ENCODE data around the gene CBLB.

CBLB gene

DNA sequence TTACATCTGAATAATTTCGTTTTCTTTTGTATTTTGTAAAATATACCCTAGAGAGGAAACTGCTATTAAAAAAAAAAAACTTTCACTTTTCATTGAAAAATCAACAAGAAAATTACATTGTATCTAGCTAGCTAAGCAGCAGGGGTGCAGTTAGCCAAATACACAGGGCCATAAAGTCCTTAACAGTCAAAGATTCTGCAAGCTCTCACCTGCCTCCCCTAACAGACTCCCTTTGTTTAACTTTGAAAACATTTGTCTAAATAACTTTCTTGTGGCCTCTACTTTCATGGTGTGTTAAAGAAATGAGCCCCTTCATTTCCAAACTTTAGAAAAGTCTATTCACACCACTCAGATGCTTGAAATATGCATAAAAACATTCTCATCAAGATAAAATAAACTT lies 23.3 kb downstream of the CBLB start:
- no peak for DNase-seq

- no peak for DNase-seq
Measured at GRCh38 chr3:105844704-105845103, 24.1 kb downstream of the CBLB start.

- no peak for DNase-seq
Measured at GRCh38 chr3:105843994-105844393, 24.8 kb downstream of the CBLB start.

DNA sequence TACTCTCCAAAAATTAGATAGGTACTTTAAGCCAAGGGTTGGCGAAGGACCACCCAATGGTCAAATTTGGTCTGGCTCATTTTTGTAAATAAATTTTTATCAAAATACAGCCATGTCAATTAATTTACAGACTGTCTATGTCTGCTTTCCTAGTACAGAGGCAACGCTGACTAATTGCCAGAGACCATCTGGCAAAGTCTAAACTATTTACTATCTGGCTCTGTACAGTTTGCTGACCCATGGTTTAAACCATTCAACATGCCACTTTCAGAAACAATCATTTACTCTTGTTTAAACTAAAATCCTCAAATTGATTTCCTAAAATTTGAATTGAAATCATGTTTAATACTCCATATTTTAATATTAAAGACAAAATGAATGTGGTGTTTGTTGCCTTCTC lies 25.9 kb downstream of the CBLB start:
- DNase-seq = no peak

DNA sequence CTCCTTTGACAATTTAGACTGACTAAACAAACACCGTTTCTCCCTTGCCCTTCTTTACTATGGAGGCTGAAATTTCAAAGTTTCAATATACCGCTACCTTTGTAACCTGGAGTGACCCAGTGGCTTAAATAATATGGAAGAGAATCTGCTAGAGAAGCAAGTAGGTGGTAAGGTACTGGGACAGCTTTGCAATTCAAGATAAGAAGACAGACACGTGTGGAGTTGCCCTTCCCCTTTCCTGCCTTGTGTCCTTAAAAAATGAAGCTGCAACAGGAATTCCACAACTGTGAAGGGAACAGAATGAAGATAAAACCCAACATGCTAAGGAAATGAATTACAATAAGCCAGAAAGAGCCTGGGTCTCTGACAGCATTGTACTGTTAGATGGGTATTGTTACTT lies 26.4 kb downstream of the CBLB start:
- no peak for DNase-seq

- DNase-seq = no peak
Measured at GRCh38 chr3:105837947-105838346, 30.9 kb downstream of the CBLB start.

DNA sequence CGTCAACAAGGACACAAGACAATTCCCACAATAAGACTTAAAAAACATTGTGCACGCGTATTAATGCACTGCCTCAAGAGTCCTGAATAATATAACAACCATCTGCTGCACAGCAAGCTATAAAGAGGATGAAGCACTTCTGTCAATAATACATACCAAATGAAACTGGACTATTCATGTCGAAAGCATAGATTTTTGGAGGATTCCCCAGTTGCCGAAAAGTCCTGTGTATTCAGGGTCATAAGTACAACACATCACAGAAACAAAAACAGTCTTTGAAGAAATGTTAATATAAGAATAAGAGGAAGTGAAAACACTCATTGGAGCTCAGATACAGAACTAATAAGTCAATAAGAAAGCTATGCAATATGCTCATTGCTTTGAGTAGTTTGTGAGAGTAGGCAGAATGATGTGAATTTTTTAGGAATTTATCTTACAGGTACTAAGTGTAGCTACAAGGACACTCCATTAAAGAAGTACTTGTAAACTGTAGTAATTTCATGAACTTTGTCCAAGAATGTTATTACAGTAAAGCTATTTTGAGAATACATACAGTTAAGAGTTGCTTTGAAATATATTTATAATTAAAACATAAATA lies 31.6 kb downstream of the CBLB start:
- no peak for DNase-seq

DNA sequence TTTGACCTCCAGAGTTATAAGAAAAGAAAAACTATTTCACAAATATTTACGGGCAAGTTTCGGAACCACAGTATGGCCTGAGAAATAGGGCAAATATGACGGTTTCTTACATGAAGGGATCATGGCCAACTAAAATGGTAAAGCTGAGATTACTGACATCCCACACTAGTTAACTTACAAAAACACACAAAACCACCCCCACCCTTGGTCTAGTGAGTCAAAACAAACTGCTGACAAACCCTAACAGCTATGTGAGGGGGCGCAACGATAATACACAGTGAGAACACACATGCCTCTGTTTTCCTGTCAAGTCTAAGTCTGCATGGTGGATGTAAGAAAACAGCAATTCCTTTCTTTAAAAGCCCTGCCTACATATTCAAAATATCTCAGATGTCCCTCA lies 32.3 kb downstream of the CBLB start:
- DNase-seq = no peak

DNA sequence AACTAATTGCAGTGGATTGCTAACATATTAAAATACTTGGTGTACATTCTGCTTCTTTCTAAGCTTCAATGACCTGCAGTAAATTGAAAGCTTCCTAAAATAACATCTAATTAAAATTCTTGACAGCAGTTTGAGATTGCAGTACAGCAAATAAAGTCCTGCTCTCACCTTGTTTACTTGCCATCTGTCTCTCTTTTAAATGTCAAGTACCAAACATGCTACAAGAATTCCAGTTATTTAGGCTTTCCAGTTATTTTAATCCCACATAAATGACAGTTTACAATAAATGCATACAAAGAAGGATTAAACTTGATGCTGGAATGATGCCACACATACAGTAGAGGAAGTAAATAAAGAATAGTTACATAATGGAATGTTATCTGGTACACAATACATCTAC lies 33.2 kb downstream of the CBLB start:
- DNase-seq = no peak

GRCh38 chr3:105834768-105835167 lies 34.0 kb downstream of the CBLB start:
- no peak for DNase-seq

DNA sequence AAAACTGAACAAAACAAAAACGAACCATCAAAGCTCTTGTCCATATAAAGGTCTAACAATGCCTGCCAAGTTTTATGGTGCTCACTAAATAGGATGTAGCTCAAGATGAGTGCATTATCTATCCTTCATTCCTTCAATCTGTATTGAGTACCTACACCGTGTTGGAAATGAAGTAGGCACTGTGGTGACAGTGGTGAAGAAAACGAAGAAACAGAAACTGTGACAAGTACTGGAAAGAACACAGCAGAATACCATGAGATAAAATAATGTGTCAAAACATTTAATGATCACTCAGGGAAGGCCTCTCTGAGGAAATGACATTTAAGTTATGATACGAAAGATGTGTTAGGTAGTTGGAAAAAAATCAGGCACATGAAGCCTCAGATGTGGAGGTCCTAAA lies 36.2 kb downstream of the CBLB start:
- DNase-seq = no peak

DNA sequence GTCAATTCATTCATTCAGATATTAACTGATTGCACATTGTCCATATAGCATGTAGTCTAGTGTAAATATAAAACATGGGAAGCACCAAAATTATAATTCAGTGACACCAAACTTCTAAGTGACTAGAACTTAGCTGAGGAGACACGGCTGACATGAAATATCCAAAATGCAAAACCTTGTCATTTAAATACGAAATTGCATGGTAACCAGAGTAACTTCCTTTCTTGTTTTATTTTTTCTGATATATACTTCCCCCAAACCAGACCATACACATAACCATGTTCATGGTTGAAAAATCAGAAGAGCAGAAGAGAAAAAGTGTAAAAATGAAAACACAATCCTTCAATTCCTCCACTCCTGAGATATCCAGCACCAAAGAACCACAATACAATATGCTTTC lies 38.0 kb downstream of the CBLB start:
- no peak for DNase-seq

DNA sequence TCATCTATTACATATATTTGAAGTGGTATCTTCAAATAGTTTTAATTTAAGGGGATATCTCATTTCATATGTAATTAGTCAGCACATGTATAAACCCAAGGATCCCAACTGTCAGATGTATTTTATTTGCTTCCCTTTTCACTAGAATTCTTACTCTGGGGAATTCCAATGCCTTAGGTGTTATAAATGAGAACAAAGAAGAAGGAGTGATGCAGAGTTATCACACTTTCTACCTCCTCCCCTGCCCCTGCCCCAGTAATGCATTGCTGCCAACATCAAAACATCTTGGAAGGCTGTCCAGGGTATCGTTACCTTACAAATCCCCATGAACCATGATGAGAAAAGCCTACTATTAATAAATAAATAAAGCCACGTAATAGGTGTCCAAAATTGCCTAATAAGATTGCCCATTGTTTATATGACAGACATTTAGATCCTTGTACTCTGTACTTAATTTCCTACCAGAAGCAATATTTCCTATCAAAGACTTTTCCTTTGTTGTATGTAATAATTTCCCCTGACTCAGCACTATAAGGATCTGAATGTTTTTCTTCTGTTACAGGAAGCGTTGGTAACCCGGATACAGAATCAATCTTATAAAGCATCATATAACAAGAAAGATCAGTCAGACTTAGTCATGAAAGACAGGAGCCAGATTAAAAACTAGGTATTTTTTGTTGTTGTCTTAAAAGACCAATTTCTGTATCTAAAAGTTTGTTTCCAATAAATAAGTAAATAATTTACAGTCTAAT lies 38.8 kb downstream of the CBLB start:
- no peak for DNase-seq

DNA sequence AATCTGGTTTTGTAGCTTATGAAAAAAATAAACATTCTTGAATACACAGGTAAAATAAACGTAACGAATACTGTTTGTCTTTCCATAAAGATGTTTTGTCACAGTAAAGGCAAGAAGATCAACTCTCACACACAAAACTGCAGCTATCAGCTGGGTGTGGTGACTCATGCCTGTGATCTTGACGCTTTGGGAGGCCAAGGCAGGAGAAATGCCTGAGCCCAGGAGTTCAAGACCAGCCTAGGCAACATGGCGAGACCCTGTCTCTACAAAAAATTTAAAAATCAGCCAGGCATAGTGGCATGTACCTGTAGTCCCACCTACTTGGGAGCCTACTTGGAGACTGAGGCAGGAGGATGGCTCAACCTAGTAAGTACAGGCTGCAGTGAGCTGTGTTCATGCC lies 39.6 kb downstream of the CBLB start:
- DNase-seq = no peak

GRCh38 chr3:105828703-105829102 lies 40.1 kb downstream of the CBLB start:
- no peak for DNase-seq

GRCh38 chr3:105827959-105828358 lies 40.9 kb downstream of the CBLB start:
- DNase-seq = no peak

GRCh38 chr3:105826778-105827634 lies 41.8 kb downstream of the CBLB start:
- DNase-seq = no peak

DNA sequence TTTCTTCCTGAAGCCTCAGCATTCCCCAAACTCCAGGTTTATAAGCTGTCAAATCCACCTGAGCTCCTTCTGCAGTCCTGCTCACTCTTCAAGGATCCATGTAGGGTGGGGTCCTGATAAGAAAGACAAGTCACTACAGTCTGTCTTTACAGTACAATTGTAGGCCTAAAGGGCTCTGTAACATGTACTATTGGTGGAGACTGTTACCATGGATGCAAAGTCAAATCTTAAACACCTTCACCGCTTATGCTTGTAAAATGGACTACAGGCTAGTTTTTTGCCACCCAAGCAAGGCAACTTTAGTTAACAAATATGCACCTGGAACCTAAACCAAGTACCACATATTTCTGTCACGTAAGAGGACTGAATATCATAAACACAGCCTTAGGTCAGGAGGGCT lies 44.7 kb downstream of the CBLB start:
- DNase-seq = no peak

DNA sequence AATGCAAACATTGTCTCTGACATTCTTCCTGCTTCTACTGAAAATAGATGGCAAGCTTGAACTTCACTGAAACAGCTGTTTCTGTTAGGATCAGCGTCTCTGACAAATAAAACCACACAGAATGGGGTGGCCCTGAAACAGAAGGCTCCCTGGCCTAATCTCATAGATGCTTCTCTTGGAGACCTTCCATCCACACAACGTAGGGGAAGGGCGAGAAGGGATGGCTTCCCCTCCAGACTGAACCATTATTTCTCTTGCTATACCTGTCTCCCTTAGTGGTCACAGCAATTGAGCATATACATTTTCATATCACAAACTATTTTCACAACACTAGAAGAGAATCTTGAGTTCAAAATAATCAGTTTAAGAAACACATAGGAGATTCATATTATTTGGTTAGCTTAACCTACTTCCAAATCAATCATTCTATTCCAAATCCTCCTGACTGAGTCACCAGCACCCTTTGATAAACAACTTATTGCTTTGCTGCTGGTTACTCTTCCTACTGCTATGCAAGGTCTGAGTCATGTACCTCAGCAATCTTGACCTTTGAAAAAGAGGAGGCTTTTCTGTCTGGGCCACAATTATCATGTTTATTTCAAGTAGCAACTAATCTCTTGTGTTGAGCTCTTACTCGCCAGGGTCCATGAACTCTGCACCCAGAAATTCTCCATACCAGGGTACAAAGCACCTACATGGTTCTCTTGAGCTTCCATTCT lies 45.5 kb downstream of the CBLB start:
- no peak for DNase-seq

DNA sequence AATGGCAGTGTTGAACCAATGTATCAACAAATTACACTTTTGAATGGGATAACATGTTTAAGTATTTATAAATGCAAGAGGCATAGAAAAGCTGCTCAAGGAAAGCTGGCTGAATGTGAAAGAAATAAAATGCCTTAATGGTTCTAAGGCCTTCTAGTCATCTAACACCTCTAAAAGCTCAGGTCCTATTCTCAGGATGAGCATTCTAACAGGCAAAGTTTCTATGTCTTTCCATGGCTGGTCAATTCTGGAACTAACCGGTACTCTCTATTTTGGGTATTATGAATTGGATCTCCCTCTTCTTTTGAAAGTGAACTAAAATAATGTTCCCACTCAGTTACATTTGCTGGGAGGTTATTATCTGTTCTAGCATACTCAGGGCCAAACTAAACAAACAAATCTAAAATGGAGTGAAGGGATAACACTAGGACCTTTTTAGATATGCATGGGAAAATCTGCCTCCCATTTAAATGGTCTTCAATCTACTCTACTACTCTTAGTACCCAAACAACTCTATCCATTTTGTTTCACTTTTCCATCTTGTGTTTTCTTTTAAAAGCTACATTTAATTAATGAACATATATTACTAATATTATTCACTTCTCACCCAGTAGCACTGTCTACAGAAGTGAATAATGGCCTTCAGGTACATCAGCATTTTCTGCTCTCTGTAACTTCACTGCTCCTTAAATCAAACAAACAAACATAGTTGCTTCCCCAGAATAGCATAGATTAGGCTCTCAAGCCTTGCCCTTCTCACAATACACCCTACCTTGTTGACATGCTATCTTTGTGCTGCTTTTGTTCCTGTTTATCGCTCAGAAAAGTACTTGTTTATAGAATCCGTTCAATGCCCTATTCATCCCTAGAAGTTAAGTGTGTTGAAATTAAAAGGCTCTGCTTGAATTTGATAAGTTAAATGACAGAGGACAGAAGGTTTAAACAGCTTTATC lies 46.4 kb downstream of the CBLB start:
- DNase-seq = no peak

DNA sequence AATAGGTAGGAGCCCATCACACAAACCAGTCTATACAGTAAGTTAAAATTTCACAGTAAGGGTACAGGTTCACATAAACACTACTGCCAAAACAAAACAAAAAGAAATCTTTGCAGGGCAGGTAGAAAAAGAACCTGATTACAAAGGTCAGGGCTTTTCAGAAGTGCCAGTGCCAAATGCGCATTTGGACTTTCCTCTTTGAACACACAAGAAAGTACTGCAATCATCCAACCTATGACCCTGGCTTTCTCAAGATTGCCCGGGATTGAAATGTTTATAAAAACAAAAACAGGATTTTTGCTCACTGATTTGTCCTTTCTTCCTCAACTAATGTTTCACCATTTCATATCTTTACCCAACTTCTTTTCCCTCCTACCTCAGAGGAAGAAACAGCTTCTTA lies 47.4 kb downstream of the CBLB start:
- no peak for DNase-seq

DNA sequence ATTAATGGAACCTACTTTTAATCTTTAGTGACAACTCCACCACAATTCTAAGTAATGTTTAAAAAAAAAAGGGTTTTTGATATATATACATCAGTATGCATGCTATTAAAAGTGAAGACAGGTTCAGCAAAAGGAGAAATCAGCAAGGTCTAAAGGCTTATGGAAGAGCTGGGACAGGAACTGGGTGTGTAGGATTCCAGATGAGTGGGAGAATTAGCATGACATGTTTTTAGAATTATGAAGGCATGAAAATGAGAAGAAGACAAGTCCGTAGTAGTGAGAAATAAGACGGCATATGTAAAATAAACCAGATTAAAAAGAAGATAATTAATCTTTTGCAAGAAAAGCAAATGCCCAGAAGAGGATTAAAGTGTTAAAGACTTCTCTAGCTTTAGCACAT lies 52.0 kb downstream of the CBLB start:
- no peak for DNase-seq

Data from KG1 (cell line).